ENCODE measurements around the gene TARP.
"Not testable (repeated sequence)": the region's sequence is repeated elsewhere in the genome, so short reads cannot be mapped to it uniquely, and the experiment has no call there.

The TARP gene

GRCh38 chr7:38262545-38262944 lies 10.9 kb downstream of the TARP start:
- POLR2A ChIA-PET: no interaction called here
- Histone ChIP-seq H3K4me1 (ENCODE audit: control insufficient read depth in 1 of 2, insufficient read depth in 2 of 2, low read length in 2 of 2) (no peaks in the 10 kb centered on the region), H3K9me2 (ENCODE audit: insufficient read depth) (no peaks in the 10 kb centered on the region), H3K27ac (ENCODE audit: low read depth, low read length) (no peak overlapping the region), H3K27me3 (ENCODE audit: insufficient read depth, low read length) (peaks cover 20% of the 10 kb centered on the region), H2AFZ (ENCODE audit: low read depth, low read length, poor library complexity, severe bottlenecking) (no peak overlapping the region), H3K9me3 (ENCODE audit: control insufficient read depth in 1 of 2, insufficient read depth in 1 of 2, low read depth in 1 of 2, low read length in 2 of 2) (no peaks in the 10 kb centered on the region), H3K4me3 (replicated peaks in 1 of 2; ENCODE audit: low read depth in 1 of 2, low read length in 2 of 2) (no peak overlapping the region), H3K36me3 (ENCODE audit: control insufficient read depth in 1 of 2, insufficient read depth in 2 of 2, low read length in 2 of 2) (no peaks in the 10 kb centered on the region), H3K9ac (ENCODE audit: low read length) (no peak overlapping the region), H3K79me2 (ENCODE audit: insufficient read depth, low read length) (no peaks in the 10 kb centered on the region), H4K20me1 (ENCODE audit: insufficient read depth) (no peaks in the 10 kb centered on the region), H3K4me2 (ENCODE audit: low read length) (no peak overlapping the region)
- no TSS peak for BruUV-seq (replicated peaks)
- TF ChIP-seq TCF7L2 (IDR thresholded peaks at IDR 0.05; ENCODE audit: borderline replicate concordance, extremely low read depth, insufficient read depth, insufficient read length) (no peak), EGR1 (IDR thresholded peaks at IDR 0.05; ENCODE audit: low read depth) (no peak), RAD21 (IDR thresholded peaks at IDR 0.05; ENCODE audit: low read depth) (no peak), ELF1 (IDR thresholded peaks at IDR 0.05; ENCODE audit: borderline replicate concordance, low read depth) (no peak), ZBTB33 (IDR thresholded peaks at IDR 0.05; ENCODE audit: extremely low read depth, insufficient replicate concordance, low read length) (no peak), SIN3A (IDR thresholded peaks at IDR 0.05; ENCODE audit: low read depth) (no peak), JUND (IDR thresholded peaks at IDR 0.05) (no peak), FOSL1 (IDR thresholded peaks at IDR 0.05; ENCODE audit: low read depth) (no peak), SRF (IDR thresholded peaks at IDR 0.05; ENCODE audit: low read depth) (no peak), POLR2A (IDR thresholded peaks at IDR 0.05; ENCODE audit: borderline replicate concordance, extremely low read depth, insufficient read depth, insufficient read length) (no peak)
- ATAC-seq (no peak), DNase-seq (ENCODE audit: low read depth, low spot score) (no peak)
- intact Hi-C loops (cut with micrococcal nuclease): no loop called here
- CTCF ChIA-PET: no interaction called here
- RAD21 ChIA-PET (ENCODE audit: low non-redundant PET in 1 of 2, low total read pairs in 2 of 2, uncharacterized antibody in 2 of 2, unreplicated experiment in 2 of 2): no interaction called here

GRCh38 chr7:38262026-38262425 lies 11.4 kb downstream of the TARP start:
- H3K27ac ChIP-seq (ENCODE audit: low read depth, low read length); H2AFZ ChIP-seq (ENCODE audit: low read depth, low read length, poor library complexity, severe bottlenecking); RAD21 ChIA-PET (ENCODE audit: low non-redundant PET in 1 of 2, low total read pairs in 2 of 2, uncharacterized antibody in 2 of 2, unreplicated experiment in 2 of 2); H3K36me3 ChIP-seq (ENCODE audit: control insufficient read depth in 1 of 2, insufficient read depth in 2 of 2, low read length in 2 of 2); H3K9me2 ChIP-seq (ENCODE audit: insufficient read depth); H3K4me1 ChIP-seq (ENCODE audit: control insufficient read depth in 1 of 2, insufficient read depth in 2 of 2, low read length in 2 of 2); H3K79me2 ChIP-seq (ENCODE audit: insufficient read depth, low read length); H4K20me1 ChIP-seq (ENCODE audit: insufficient read depth); DNase-seq (ENCODE audit: low read depth, low spot score); H3K9me3 ChIP-seq (ENCODE audit: control insufficient read depth in 1 of 2, insufficient read depth in 1 of 2, low read depth in 1 of 2, low read length in 2 of 2); POLR2A ChIA-PET; CTCF ChIA-PET; intact Hi-C loops (cut with micrococcal nuclease); BruUV-seq (replicated peaks); H3K4me3 ChIP-seq (replicated peaks in 1 of 2; ENCODE audit: low read depth in 1 of 2, low read length in 2 of 2); H3K4me2 ChIP-seq (ENCODE audit: low read length); H3K9ac ChIP-seq (ENCODE audit: low read length); ATAC-seq: not testable (repeated sequence)
- H3K27me3 ChIP-seq (ENCODE audit: insufficient read depth, low read length): peaks cover 20% of the 10 kb centered on the region

GRCh38 chr7:38261601-38262000 lies 11.8 kb downstream of the TARP start:
- H2AFZ ChIP-seq (ENCODE audit: low read depth, low read length, poor library complexity, severe bottlenecking); H3K4me1 ChIP-seq (ENCODE audit: control insufficient read depth in 1 of 2, insufficient read depth in 2 of 2, low read length in 2 of 2); H3K27ac ChIP-seq (ENCODE audit: low read depth, low read length); CTCF ChIA-PET; DNase-seq (ENCODE audit: low read depth, low spot score); intact Hi-C loops (cut with micrococcal nuclease); H3K9ac ChIP-seq (ENCODE audit: low read length); H3K79me2 ChIP-seq (ENCODE audit: insufficient read depth, low read length); H3K4me2 ChIP-seq (ENCODE audit: low read length); ATAC-seq; H3K9me3 ChIP-seq (ENCODE audit: control insufficient read depth in 1 of 2, insufficient read depth in 1 of 2, low read depth in 1 of 2, low read length in 2 of 2); H3K36me3 ChIP-seq (ENCODE audit: control insufficient read depth in 1 of 2, insufficient read depth in 2 of 2, low read length in 2 of 2); BruUV-seq (replicated peaks); H4K20me1 ChIP-seq (ENCODE audit: insufficient read depth); H3K4me3 ChIP-seq (replicated peaks in 1 of 2; ENCODE audit: low read depth in 1 of 2, low read length in 2 of 2); POLR2A ChIA-PET; RAD21 ChIA-PET (ENCODE audit: low non-redundant PET in 1 of 2, low total read pairs in 2 of 2, uncharacterized antibody in 2 of 2, unreplicated experiment in 2 of 2); H3K9me2 ChIP-seq (ENCODE audit: insufficient read depth): not testable (repeated sequence)
- peaks cover 20% of the 10 kb centered on the region for H3K27me3 ChIP-seq (ENCODE audit: insufficient read depth, low read length)
